H1 (cell line): ENCODE measurements around the gene PMP22. TPM values are rescaled to one million over a fixed set of nuclear protein-coding genes. Genes with fewer than 3 reads are reported as not detected.

Experiments
- EZH2 ChIP-seq: fragments of 200-600 bp; sonication (generic); IDR thresholded peaks from 2 replicates; pipeline ENCODE4 v1.7.1; 2012; ENCODE audit warnings: low read depth, mild to moderate bottlenecking, moderate library complexity, low read length, inconsistent platforms; ENCODE audit not compliant: severe bottlenecking
- polyA plus RNA-seq, 7 experiments: library from polyadenylated mRNA; depleted of rRNA in 3 of 7; stranded (reverse) in 5 of 7; unstranded in 2 of 7; fragments of >200 nt in 5 of 7; fragments of 200-250 nt in 2 of 7; gene quantifications; 1 replicate in 5 of 7; 2 replicates in 1 of 7; 4 replicates in 1 of 7; pipeline versions ENCODE4 v1.2.1 to v1.2.3, GENCODE V29; 2011 to 2013; ENCODE audit warnings: missing spikeins in 2 of 7, mixed read lengths in 2 of 7
- total RNA-seq: library from RNA; stranded (reverse); fragmentation: NEBNext Ultra II Directional; extraction: Animal tissue kit (Norgen Biotek cat#: 25700); gene quantifications from 2 replicates; pipeline ENCODE4 v1.2.1, GENCODE V29; 2021

The PMP22 gene
- total and polyA plus RNA-seq, 2 of the 8 experiments (the other 6 are each of a cell fraction or from before 2014, with no cell fraction given) = 0.84 to 4.9 TPM

- TF ChIP-seq EZH2 = no peak
Measured at GRCh38 chr17:15271741-15272140, 6.6 kb upstream of the PMP22 start (continued).
